Mammary epithelial cell (primary cell): ENCODE data around the gene SYTL3.

ENCODE experiments used
- CTCF ChIP-seq, 2 donors: IDR thresholded peaks in 1 of 2; conservative IDR thresholded peaks in 1 of 2; 2 replicates each; pipeline ENCODE4 v1.5.1; 2011 to 2012; ENCODE audit warnings: inconsistent platforms in 2 of 2, low read length in 2 of 2, mild to moderate bottlenecking in 2 of 2, control low read depth in 1 of 2, low read depth in 1 of 2; ENCODE audit not compliant: insufficient read depth in 1 of 2; ENCODE audit errors: extremely low read depth in 1 of 2
- EZH2 ChIP-seq: IDR thresholded peaks from 2 replicates; pipeline ENCODE4 v1.6.1; 2012; ENCODE audit warnings: low read length, inconsistent platforms, borderline replicate concordance

- TF ChIP-seq CTCF (conservative IDR thresholded peaks at IDR 0.05 in 1 of 2, IDR thresholded peaks at IDR 0.05 in 1 of 2; ENCODE audit: extremely low read depth in 1 of 2, insufficient read depth in 1 of 2, low read depth in 1 of 2, low read length in 2 of 2), result no peak
- no peak for TF ChIP-seq EZH2
These were observed 9.3 kb upstream of the SYTL3 start for GRCh38 chr6:158640519-158640918.
